Smooth muscle cell (in vitro differentiated cells): Measurements from ENCODE around the gene SPOP. TPM values are rescaled to one million over a fixed set of nuclear protein-coding genes. Genes with fewer than 3 reads are reported as not detected.

Experiments
- DNase-seq: peaks from one replicate; lab custom pipeline; 2025; ENCODE audit not compliant: unreplicated experiment; lab: John Stamatoyannopoulos, UW
- H2AFZ ChIP-seq: fragments of 200-600 bp; sonication (generic); 2 replicates; pipeline ENCODE4 v1.6.0; 2016; ENCODE audit warnings: antibody characterized with exemption, low read depth, mild to moderate bottlenecking
- H3F3A ChIP-seq: fragments of 200-600 bp; sonication (generic); 2 replicates; pipeline ENCODE4 v1.6.0; 2017; ENCODE audit warnings: antibody characterized with exemption, low read depth
- H3K27ac ChIP-seq: fragments of 200-600 bp; sonication (generic); 2 replicates; pipeline ENCODE4 v1.5.1; 2016; ENCODE audit warnings: low read depth, mild to moderate bottlenecking
- H3K27me3 ChIP-seq: fragments of 200-600 bp; sonication (generic); 2 replicates; pipeline ENCODE4 v1.6.1; 2016; ENCODE audit warnings: low read depth, mild to moderate bottlenecking
- H3K36me3 ChIP-seq: fragments of 200-600 bp; sonication (generic); 2 replicates; pipeline ENCODE4 v1.5.1; 2016; ENCODE audit warnings: low read depth
- H3K4me1 ChIP-seq: fragments of 200-600 bp; sonication (generic); 2 replicates; pipeline ENCODE4 v1.5.1; 2016; ENCODE audit warnings: low read depth
- H3K4me2 ChIP-seq: fragments of 200-600 bp; sonication (generic); 2 replicates; pipeline ENCODE4 v1.6.0; 2016; ENCODE audit warnings: mild to moderate bottlenecking
- H3K4me3 ChIP-seq: fragments of 200-600 bp; sonication (generic); 2 replicates; pipeline ENCODE4 v1.5.1; 2016; ENCODE audit warnings: mild to moderate bottlenecking
- H3K79me2 ChIP-seq: fragments of 200-600 bp; sonication (generic); 2 replicates; pipeline ENCODE4 v1.6.0; 2016; ENCODE audit warnings: low read depth, mild to moderate bottlenecking
- H3K9ac ChIP-seq: fragments of 200-600 bp; sonication (generic); 2 replicates; pipeline ENCODE4 v1.6.0; 2016; ENCODE audit warnings: low read depth
- H3K9me3 ChIP-seq: fragments of 200-600 bp; sonication (generic); replicated peaks from 2 replicates; pipeline ENCODE4 v1.5.1; 2016; ENCODE audit warnings: low read depth
- H4K20me1 ChIP-seq: fragments of 200-600 bp; sonication (generic); 2 replicates; pipeline ENCODE4 v1.6.0; 2016; ENCODE audit warnings: low read depth
- WGBS: methylation state at CpG from one replicate; pipeline ENCODE4 v1.1.7; 2016; ENCODE audit warnings: low lambda C conversion rate; 5-methylcytosine and 5-hydroxymethylcytosine counted together
- polyA plus RNA-seq: library from polyadenylated mRNA; unstranded; fragments of >200 nt; fragmentation: Nextera tagmentation; extraction: Ambion mirVana; gene quantifications from 2 replicates; pipeline ENCODE4 v1.2.1, GENCODE V29; 2016
- total RNA-seq: library from RNA; depleted of rRNA; stranded (reverse); fragments of >200 nt; gene quantifications from 2 replicates; pipeline ENCODE4 v1.2.3, GENCODE V29; 2014
- TF ChIP-seq, protein P1 (sequence below): fragments of 200-600 bp; sonication (generic); IDR thresholded peaks from 2 replicates; pipeline ENCODE4 v1.5.1; 2017; ENCODE audit warnings: borderline replicate concordance, mild to moderate bottlenecking, antibody characterized with exemption; ENCODE audit not compliant: insufficient read depth, poor library complexity, severe bottlenecking

SPOP gene
- total and polyA plus RNA-seq, 2 experiments from 2014 or later: 55.0 to 69.8 TPM

DNA sequence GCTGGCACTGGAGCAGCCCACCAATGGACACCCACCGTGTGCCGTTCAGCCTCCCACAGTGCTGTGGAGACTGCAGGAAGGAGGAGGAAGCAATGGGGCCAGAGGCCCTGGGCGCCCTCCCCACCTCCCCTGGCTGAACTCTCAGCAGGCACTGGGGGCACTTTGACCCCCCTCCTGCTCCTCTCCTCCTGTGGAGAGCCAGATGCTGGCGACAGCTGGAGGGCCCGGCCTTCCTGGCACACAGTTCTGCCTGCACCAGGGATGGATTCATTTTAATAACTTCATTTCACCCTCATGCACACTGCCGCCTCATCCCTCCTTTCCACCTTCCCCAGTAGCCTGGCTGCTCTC is 96.3 kb downstream of the SPOP start:
- H4K20me1 ChIP-seq: no peaks in the 10 kb centered on the region
- no peak overlapping the region for H3K27ac ChIP-seq
- no peak for DNase-seq
- H3F3A ChIP-seq: no peaks in the 10 kb centered on the region
- no peaks in the 10 kb centered on the region for H3K4me1 ChIP-seq
- no peak overlapping the region for H2AFZ ChIP-seq
- no peaks in the 10 kb centered on the region for H3K36me3 ChIP-seq
- H3K9me3 ChIP-seq: no peaks in the 10 kb centered on the region
- 87% methylated on average over 6 of the region's 6 CpGs for WGBS
- no peak overlapping the region for H3K9ac ChIP-seq
- H3K4me2 ChIP-seq: no peak overlapping the region
- H3K79me2 ChIP-seq: no peaks in the 10 kb centered on the region
- H3K27me3 ChIP-seq: no peaks in the 10 kb centered on the region
- TF ChIP-seq, protein P1, sequence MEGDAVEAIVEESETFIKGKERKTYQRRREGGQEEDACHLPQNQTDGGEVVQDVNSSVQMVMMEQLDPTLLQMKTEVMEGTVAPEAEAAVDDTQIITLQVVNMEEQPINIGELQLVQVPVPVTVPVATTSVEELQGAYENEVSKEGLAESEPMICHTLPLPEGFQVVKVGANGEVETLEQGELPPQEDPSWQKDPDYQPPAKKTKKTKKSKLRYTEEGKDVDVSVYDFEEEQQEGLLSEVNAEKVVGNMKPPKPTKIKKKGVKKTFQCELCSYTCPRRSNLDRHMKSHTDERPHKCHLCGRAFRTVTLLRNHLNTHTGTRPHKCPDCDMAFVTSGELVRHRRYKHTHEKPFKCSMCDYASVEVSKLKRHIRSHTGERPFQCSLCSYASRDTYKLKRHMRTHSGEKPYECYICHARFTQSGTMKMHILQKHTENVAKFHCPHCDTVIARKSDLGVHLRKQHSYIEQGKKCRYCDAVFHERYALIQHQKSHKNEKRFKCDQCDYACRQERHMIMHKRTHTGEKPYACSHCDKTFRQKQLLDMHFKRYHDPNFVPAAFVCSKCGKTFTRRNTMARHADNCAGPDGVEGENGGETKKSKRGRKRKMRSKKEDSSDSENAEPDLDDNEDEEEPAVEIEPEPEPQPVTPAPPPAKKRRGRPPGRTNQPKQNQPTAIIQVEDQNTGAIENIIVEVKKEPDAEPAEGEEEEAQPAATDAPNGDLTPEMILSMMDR: no peak
- no peak overlapping the region for H3K4me3 ChIP-seq

DNA sequence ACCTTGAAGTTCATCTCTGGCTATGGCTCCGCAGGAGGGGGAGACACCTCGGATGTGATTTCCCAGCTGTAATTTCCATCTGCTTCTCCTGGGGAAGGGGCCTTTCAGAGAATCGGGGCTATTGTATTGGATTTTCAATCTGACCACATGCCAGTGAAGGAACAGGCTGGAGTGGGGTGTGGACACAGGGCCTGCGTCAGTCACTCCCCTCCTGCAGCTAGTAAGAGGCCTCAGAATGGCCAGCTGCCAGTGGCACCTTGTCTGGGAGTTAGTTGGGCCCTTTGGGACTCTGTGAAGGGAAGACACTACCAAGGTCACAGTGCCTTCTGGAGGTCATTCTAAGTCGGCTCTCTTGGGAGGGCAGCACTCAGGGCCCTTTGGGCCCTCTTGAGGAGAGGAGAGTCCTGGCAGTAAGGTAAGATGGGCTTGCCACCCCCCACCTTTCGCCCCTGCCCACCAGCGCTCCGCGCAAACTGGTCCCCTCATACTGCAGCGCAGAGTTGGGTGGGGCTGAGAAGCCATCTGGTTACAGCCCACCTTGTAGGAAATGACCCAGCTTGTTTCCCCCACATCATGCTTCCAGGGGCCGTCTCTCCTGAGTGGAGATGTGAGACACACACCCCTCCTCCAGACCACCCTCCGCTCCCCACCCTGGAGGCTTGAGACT is 96.8 kb downstream of the SPOP start:
- Histone ChIP-seq H3K27me3 (no peaks in the 10 kb centered on the region), H3K4me2 (no peak overlapping the region), H3K4me1 (no peaks in the 10 kb centered on the region), H3K36me3 (no peaks in the 10 kb centered on the region), H3K79me2 (no peaks in the 10 kb centered on the region), H3K27ac (no peak overlapping the region), H3F3A (no peaks in the 10 kb centered on the region), H3K4me3 (no peak overlapping the region), H4K20me1 (no peaks in the 10 kb centered on the region), H3K9ac (no peak overlapping the region), H2AFZ (no peak overlapping the region), H3K9me3 (no peaks in the 10 kb centered on the region)
- TF ChIP-seq, protein P1: no peak
- no peak for DNase-seq
- 88% methylated on average over 12 of the region's 12 CpGs for WGBS

- H3K36me3 ChIP-seq: no peaks in the 10 kb centered on the region
- H3K4me1 ChIP-seq: no peaks in the 10 kb centered on the region
- no peak overlapping the region for H2AFZ ChIP-seq
- H3K9me3 ChIP-seq: no peaks in the 10 kb centered on the region
- no peak overlapping the region for H3K27ac ChIP-seq
- no peaks in the 10 kb centered on the region for H3K27me3 ChIP-seq
- H3K79me2 ChIP-seq: no peaks in the 10 kb centered on the region
- H3K4me2 ChIP-seq: no peak overlapping the region
- no peaks in the 10 kb centered on the region for H4K20me1 ChIP-seq
- no peak overlapping the region for H3K9ac ChIP-seq
- no peak overlapping the region for H3K4me3 ChIP-seq
- DNase-seq: no peak
- no peaks in the 10 kb centered on the region for H3F3A ChIP-seq
- TF ChIP-seq, protein P1: no peak
- WGBS: 90% methylated on average over 19 of the region's 21 CpGs
Measured at GRCh38 chr17:49580055-49580721, 97.7 kb downstream of the SPOP start.

DNA sequence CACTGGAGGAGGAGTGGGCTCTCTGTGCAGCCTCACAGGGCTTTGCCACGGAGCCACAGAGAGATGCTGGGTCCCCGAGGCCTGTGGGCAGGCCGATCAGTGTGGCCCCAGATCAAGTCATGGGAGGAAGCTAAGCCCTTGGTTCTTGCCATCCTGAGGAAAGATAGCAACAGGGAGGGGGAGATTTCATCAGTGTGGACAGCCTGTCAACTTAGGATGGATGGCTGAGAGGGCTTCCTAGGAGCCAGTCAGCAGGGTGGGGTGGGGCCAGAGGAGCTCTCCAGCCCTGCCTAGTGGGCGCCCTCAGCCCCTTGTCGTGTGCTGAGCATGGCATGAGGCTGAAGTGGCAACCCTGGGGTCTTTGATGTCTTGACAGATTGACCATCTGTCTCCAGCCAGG is 98.4 kb downstream of the SPOP start:
- 89% methylated on average over 5 of the region's 5 CpGs for WGBS
- no peaks in the 10 kb centered on the region for H4K20me1 ChIP-seq
- H3K79me2 ChIP-seq: no peaks in the 10 kb centered on the region
- H3K9ac ChIP-seq: no peak overlapping the region
- no peaks in the 10 kb centered on the region for H3K27me3 ChIP-seq
- no peak for DNase-seq
- H3K36me3 ChIP-seq: no peaks in the 10 kb centered on the region
- no peak overlapping the region for H2AFZ ChIP-seq
- no peak overlapping the region for H3K27ac ChIP-seq
- H3K4me3 ChIP-seq: no peak overlapping the region
- no peak overlapping the region for H3K4me2 ChIP-seq
- no peaks in the 10 kb centered on the region for H3F3A ChIP-seq
- TF ChIP-seq, protein P1: no peak
- no peaks in the 10 kb centered on the region for H3K4me1 ChIP-seq
- no peaks in the 10 kb centered on the region for H3K9me3 ChIP-seq
